ENCODE data around the gene STXBP5. TPM values are rescaled to one million over a fixed set of nuclear protein-coding genes. Genes with fewer than 3 reads are reported as not detected.

STXBP5 gene
- total RNA-seq, 4 donors from 2014 or later, result 78.4 to 115 (median 90.7) TPM

DNA sequence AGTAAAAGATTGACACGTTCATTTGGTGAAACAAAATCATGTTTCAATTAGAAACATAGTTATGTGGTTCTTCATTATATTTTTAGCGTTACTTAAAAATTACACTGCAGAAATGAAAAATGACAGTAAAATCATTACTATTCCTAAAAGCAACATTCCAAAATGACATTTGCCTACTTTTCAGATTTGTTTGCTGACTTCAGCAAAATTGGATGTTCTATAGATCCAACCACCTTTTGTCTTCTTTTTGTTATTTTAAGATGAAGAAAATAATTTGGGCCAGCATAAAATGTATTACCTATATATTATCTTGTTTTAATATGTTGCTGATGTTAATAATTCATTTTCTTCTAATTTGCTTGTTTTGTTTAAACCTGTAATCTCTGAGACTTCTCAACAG is 30.5 kb downstream of the STXBP5 start:
- Histone ChIP-seq H3K27ac (no peak overlapping the region), H3K9me3 (no peaks in the 10 kb centered on the region), H3K4me3 (no peak overlapping the region), H3K4me1 (no peaks in the 10 kb centered on the region), H3K27me3 (no peaks in the 10 kb centered on the region), H3K36me3 (peaks cover 0 to 14% (median 0%) of the 10 kb centered on the region in 3 donors)
- no peak for TF ChIP-seq POLR2A (IDR thresholded peaks at IDR 0.05)
- TF ChIP-seq, protein P1, sequence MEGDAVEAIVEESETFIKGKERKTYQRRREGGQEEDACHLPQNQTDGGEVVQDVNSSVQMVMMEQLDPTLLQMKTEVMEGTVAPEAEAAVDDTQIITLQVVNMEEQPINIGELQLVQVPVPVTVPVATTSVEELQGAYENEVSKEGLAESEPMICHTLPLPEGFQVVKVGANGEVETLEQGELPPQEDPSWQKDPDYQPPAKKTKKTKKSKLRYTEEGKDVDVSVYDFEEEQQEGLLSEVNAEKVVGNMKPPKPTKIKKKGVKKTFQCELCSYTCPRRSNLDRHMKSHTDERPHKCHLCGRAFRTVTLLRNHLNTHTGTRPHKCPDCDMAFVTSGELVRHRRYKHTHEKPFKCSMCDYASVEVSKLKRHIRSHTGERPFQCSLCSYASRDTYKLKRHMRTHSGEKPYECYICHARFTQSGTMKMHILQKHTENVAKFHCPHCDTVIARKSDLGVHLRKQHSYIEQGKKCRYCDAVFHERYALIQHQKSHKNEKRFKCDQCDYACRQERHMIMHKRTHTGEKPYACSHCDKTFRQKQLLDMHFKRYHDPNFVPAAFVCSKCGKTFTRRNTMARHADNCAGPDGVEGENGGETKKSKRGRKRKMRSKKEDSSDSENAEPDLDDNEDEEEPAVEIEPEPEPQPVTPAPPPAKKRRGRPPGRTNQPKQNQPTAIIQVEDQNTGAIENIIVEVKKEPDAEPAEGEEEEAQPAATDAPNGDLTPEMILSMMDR (IDR thresholded peaks at IDR 0.05), result no peak
- DNase-seq, result no peak

DNA sequence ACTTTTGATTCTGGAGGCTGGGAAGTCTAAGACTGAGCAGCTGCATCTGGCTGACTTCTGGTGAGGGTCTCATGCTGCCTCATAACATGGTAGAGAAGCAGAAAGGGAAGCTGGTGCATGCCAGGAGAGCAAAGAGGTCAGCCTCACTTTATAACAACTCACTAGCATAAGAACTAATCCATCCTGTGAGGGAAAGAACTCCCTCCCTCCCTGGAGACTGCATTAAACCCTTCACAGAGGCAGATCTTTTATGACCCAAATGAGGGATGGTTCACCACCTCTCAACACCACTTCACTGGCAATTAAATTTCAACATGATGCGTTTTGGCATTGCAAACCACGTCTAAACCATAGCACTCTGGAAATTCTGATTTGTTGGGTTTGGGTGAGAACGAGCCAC is 33.9 kb downstream of the STXBP5 start:
- Histone ChIP-seq H3K9me3 (no peaks in the 10 kb centered on the region), H3K27me3 (no peaks in the 10 kb centered on the region), H3K36me3 (peaks cover 0 to 34% (median 0%) of the 10 kb centered on the region in 3 donors), H3K27ac (no peak overlapping the region), H3K4me1 (no peaks in the 10 kb centered on the region), H3K4me3 (no peak overlapping the region)
- TF ChIP-seq, protein P1 (IDR thresholded peaks at IDR 0.05), result no peak
- TF ChIP-seq POLR2A (IDR thresholded peaks at IDR 0.05), result no peak
- DNase-seq, result no peak

DNA sequence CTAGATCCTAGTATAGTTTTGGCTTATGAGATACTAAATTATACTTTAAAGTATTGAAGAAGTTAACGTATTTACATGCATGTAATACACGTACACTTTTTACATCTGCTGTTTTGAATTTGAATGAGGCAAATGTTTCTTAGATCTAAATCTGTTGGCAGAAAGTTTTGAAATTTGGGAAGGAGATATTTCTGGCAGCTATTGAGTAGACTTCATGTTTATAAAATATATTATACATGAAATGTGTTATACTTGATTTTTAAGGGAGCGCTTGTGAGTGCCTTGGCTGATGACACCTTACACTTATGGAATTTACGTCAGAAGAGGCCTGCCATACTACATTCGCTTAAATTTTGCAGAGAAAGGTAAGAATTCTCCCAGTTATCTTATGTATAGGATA is 34.7 kb downstream of the STXBP5 start:
- Histone ChIP-seq H3K27me3 (no peaks in the 10 kb centered on the region), H3K36me3 (peaks cover 0 to 34% (median 0%) of the 10 kb centered on the region in 3 donors), H3K27ac (no peak overlapping the region), H3K4me3 (no peak overlapping the region), H3K4me1 (no peaks in the 10 kb centered on the region), H3K9me3 (no peaks in the 10 kb centered on the region)
- DNase-seq, result no peak
- TF ChIP-seq, protein P1 (IDR thresholded peaks at IDR 0.05), result no peak

DNA sequence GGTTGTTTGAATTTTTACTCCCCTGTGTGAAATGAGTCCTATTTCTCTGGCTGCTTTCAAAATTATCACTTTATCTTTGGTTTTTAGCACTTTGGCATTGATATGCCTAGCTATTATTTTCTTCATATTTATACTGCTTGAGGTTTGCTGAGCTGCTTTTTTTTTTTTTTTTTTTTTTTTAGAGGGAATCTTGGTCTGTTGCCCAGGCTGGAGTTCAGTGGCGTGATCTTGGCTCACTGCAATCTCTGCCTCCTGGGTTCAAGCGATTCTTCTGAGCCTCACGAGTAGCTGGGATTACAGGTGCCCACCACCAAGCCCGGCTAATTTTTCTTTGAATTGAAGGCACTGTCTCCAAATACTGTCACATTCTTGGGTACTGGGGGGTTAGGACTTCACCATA is 40.6 kb downstream of the STXBP5 start:
- H3K27ac ChIP-seq, result no peak overlapping the region

DNA sequence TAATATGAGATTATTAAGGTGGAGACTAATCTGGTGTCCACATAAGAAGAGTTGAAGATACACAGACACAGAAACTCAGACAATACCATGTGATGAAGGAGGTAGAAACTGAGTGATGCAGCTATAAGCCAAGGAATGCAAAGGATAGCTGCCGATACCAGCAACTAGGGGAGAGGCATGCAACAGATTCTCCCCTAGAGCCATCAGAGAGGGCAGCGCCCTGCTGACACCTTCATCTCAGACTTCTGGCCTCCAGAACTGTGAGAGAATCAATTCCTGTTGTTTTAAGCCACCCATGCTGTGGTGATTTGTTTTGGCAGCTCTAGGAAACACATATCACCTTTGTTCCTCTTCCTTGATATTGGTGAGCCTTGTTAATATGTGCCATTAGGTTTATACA is 41.5 kb downstream of the STXBP5 start:
- DNase-seq, result no peak
- Histone ChIP-seq H3K27ac (no peak overlapping the region), H3K4me1 (no peaks in the 10 kb centered on the region), H3K27me3 (no peaks in the 10 kb centered on the region), H3K36me3 (peaks cover 0 to 50% (median 0%) of the 10 kb centered on the region in 3 donors), H3K9me3 (no peaks in the 10 kb centered on the region), H3K4me3 (no peak overlapping the region)
- no peak for TF ChIP-seq POLR2A (IDR thresholded peaks at IDR 0.05)
- TF ChIP-seq, protein P1 (IDR thresholded peaks at IDR 0.05), result no peak

More for the DNA sequence above, 40.6 kb downstream of the STXBP5 start:
- Histone ChIP-seq H3K4me1 (no peaks in the 10 kb centered on the region), H3K9me3 (no peaks in the 10 kb centered on the region), H3K36me3 (peaks cover 0 to 46% (median 0%) of the 10 kb centered on the region in 3 donors), H3K4me3 (no peak overlapping the region), H3K27me3 (no peaks in the 10 kb centered on the region)
- no peak for DNase-seq
- TF ChIP-seq, protein P1 (IDR thresholded peaks at IDR 0.05), result no peak
- TF ChIP-seq POLR2A (IDR thresholded peaks at IDR 0.05), result no peak
